ENCODE data around the gene MYH1. TPM values are rescaled to one million over a fixed set of nuclear protein-coding genes. Genes with fewer than 3 reads are reported as not detected.

MYH1 gene
- total and polyA plus RNA-seq, 4 donors, result 0.14 TPM; not detected in 3

GRCh38 chr17:10512856-10513255 is 5.5 kb downstream of the MYH1 start:
- no peak overlapping the region for H3K9ac ChIP-seq (ENCODE audit: low read depth in 1 of 2, low read length in 2 of 2)
- no peak overlapping the region for H3K4me3 ChIP-seq (ENCODE audit: low read depth in 1 of 3, low read length in 3 of 3)
- no peaks in the 10 kb centered on the region for H3K9me3 ChIP-seq (ENCODE audit: control insufficient read depth in 4 of 4, low read length in 3 of 4)
- no peak overlapping the region for H3K27ac ChIP-seq (ENCODE audit: low read depth in 1 of 2, low read length in 2 of 2)
- H3K4me1 ChIP-seq (ENCODE audit: control insufficient read depth in 4 of 4, insufficient read depth in 4 of 4, low read length in 3 of 4), result no peaks in the 10 kb centered on the region
- no peaks in the 10 kb centered on the region for H3K27me3 ChIP-seq (ENCODE audit: control insufficient read depth in 4 of 4, insufficient read depth in 4 of 4, low read length in 3 of 4)
- 67% methylated on average over 2 of the region's 2 CpGs for WGBS
- no peaks in the 10 kb centered on the region for H3K36me3 ChIP-seq (ENCODE audit: control insufficient read depth in 4 of 4, insufficient read depth in 3 of 4, low read depth in 1 of 4, low read length in 3 of 4)
- TF ChIP-seq JUND (IDR thresholded peaks at IDR 0.05) (no peak), YY1 (IDR thresholded peaks at IDR 0.05) (no peak), HNF4A (conservative IDR thresholded peaks at IDR 0.05) (no peak), FOXA2 (IDR thresholded peaks at IDR 0.05) (no peak), MAX (IDR thresholded peaks at IDR 0.05) (no peak), TAF1 (conservative IDR thresholded peaks at IDR 0.05) (no peak), EGR1 (IDR thresholded peaks at IDR 0.05; ENCODE audit: low read depth in 2 of 2) (no peak), REST (IDR thresholded peaks at IDR 0.05) (no peak), FOXA1 (IDR thresholded peaks at IDR 0.05) (no peak), RAD21 (IDR thresholded peaks at IDR 0.05) (no peak), HNF4G (IDR thresholded peaks at IDR 0.05) (no peak), GABPA (IDR thresholded peaks at IDR 0.05 in 1 of 2, conservative IDR thresholded peaks at IDR 0.05 in 1 of 2) (no peak), ZBTB33 (IDR thresholded peaks at IDR 0.05) (no peak), SP1 (IDR thresholded peaks at IDR 0.05) (no peak), NR2F2 (IDR thresholded peaks at IDR 0.05) (no peak), CTCF (IDR thresholded peaks at IDR 0.05; ENCODE audit: low read depth, low read length, missing input control) (no peak)
- DNase-seq (ENCODE audit: low spot score), result no peak

- Histone ChIP-seq H3K4me1 (ENCODE audit: control insufficient read depth in 4 of 4, insufficient read depth in 4 of 4, low read length in 3 of 4) (no peaks in the 10 kb centered on the region), H3K27ac (ENCODE audit: low read depth in 1 of 2, low read length in 2 of 2) (no peak overlapping the region), H3K9ac (ENCODE audit: low read depth in 1 of 2, low read length in 2 of 2) (no peak overlapping the region), H3K27me3 (ENCODE audit: control insufficient read depth in 4 of 4, insufficient read depth in 4 of 4, low read length in 3 of 4) (peaks cover 0 to 7% (median 1%) of the 10 kb centered on the region in 4 donors), H3K4me3 (ENCODE audit: low read depth in 1 of 3, low read length in 3 of 3) (no peak overlapping the region), H3K36me3 (ENCODE audit: control insufficient read depth in 4 of 4, insufficient read depth in 3 of 4, low read depth in 1 of 4, low read length in 3 of 4) (no peaks in the 10 kb centered on the region), H3K9me3 (ENCODE audit: control insufficient read depth in 4 of 4, low read length in 3 of 4) (no peaks in the 10 kb centered on the region)
- WGBS, result 74% methylated on average over 3 of the region's 3 CpGs
- DNase-seq (ENCODE audit: low spot score), result no peak
- TF ChIP-seq FOXA2 (IDR thresholded peaks at IDR 0.05), result no peak
- no peak for TF ChIP-seq EGR1 (IDR thresholded peaks at IDR 0.05; ENCODE audit: low read depth in 2 of 2)
- TF ChIP-seq TAF1 (conservative IDR thresholded peaks at IDR 0.05), result no peak
- TF ChIP-seq NR2F2 (IDR thresholded peaks at IDR 0.05), result no peak
- no peak for TF ChIP-seq REST (IDR thresholded peaks at IDR 0.05)
- no peak for TF ChIP-seq RXRA (IDR thresholded peaks at IDR 0.05)
- TF ChIP-seq FOXA1 (IDR thresholded peaks at IDR 0.05), result no peak
- no peak for TF ChIP-seq GABPA (IDR thresholded peaks at IDR 0.05 in 1 of 2, conservative IDR thresholded peaks at IDR 0.05 in 1 of 2)
- no peak for TF ChIP-seq HNF4G (IDR thresholded peaks at IDR 0.05)
- TF ChIP-seq JUND (IDR thresholded peaks at IDR 0.05), result no peak
- no peak for TF ChIP-seq HNF4A (conservative IDR thresholded peaks at IDR 0.05)
- no peak for TF ChIP-seq YY1 (IDR thresholded peaks at IDR 0.05)
- TF ChIP-seq SP1 (IDR thresholded peaks at IDR 0.05), result no peak
- TF ChIP-seq RAD21 (IDR thresholded peaks at IDR 0.05), result no peak
- no peak for TF ChIP-seq CTCF (IDR thresholded peaks at IDR 0.05; ENCODE audit: low read depth, low read length, missing input control)
- TF ChIP-seq ATF3 (IDR thresholded peaks at IDR 0.05), result no peak
These were observed 18.4 kb downstream of the MYH1 start for GRCh38 chr17:10499950-10500349.

All from liver (tissue), 9 donors.